ENCODE results near the gene SLC1A7. TPM values are rescaled to one million over a fixed set of nuclear protein-coding genes. Genes with fewer than 3 reads are reported as not detected.
"Not testable (repeated sequence)": the region's sequence is repeated elsewhere in the genome, so short reads cannot be mapped to it uniquely, and the experiment has no call there.

Gene SLC1A7
- total RNA-seq, result 0.21 and 0.29 TPM in 2 replicates
- polyA plus RNA-seq (2012), result 0.20 TPM

DNA sequence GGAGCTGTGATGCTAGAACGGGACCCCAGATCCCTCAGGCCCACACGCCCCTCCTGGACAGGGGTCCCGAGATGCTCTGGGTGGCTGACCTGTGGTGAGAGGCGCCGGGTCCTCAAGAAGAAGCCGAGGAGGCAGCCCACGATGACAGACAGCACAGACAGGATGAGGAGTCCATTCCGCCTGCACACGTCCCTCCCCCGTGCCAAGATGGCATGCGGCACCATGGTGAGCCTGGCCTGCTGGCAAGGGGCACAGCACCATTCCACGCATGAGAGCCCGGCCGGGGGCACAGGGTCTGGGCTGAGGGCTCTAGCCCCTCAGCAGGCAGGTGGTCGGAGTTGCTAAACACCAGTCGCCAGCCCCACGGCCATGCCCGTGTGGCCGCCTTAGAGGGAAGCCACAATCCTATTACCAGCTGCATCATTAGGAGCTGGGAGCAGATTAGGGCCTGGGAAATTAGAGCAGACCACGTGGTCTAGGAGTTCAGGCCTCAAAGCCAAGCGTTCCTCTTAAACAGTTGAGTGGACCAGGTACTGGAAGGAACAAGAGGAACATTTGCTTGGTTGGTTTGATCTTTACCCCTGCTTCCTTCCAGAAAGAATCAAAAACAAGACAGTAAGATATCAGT lies at the start of gene SLC1A7:
SLC1A7 (minus strand) TSS at position 413 of the 628 bp plus-strand sequence; CDS start at position 224, 189 bp downstream.
- no peak for DNase-seq (ENCODE audit: low read depth)

DNA sequence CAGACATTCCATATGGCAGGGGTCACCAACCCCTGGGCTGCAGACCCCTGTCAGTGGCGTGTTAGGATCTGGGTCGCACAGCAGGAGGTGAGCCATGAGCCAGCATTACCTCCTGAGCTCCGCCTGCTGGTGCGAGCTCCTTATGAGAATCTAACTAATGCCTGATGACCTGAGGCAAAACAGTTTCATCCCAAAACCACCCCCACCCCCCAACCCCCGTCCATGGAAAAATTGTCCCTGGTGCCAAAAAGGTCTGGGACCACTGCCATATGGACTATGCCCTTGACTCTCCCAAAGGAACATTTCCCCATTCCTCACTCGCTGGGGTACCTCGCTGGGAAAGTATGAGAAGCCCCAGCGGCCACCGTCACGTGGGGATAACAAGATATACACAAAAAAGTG lies 47.8 kb upstream of the SLC1A7 start:
- no peak for DNase-seq (ENCODE audit: low read depth)

DNA sequence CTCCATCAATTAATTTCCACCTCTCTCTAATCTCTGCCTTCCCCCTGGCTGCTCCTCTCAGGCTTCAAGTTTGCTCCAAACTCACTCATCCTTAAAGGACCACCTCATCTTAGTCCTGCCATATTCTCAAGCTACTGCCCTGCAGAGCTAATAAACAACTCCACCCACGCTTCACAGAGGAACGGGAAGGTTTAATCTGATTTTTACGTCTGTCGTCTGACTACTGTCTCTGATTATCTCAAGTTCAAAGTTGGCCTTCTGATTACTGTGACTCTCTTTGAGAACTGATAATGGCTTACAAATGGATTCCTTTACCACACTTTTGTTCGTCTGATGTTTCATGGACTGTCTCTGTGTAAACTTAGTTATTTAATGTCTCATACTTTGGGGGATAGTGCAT lies 46.6 kb upstream of the SLC1A7 start:
- DNase-seq (ENCODE audit: low read depth), result no peak

DNA sequence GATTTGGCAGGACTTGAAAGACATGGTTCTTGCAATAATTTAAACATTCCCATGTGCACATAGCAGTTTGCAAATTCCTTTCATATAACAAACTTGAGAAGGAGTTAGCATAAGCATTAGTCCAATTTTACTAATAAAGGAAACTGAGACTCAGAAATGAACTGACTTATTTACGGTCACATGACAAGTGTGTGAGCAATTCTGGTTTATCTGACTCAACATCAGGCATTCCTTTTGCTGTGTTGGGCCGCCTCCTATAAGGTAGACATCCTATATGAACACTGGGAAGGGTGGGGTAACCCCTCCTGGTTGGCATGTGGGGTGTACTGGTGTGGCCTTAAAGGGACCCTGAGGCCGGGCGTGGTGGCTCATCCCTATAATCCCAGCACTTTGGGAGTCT lies 45.7 kb upstream of the SLC1A7 start:
- no peak for DNase-seq (ENCODE audit: low read depth)

DNA sequence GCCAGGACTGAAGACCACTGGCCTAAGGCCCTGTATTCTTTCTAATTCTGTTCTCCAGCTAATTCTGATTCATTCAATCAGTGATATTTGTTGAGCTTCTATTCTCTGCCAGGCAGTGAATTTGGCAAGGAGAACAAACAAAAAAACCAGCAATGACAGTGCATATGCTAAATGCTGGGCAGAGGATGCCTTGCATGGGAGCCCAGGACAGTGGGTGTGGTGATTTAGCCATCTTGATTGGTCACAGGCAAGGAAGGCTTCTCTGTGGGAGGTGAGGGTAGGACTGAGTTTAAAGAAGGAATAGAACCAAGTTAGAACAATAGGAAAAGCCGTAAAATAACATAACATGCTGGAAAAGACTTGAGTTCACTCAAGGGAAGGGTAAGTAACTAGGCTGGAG lies 45.0 kb upstream of the SLC1A7 start:
- DNase-seq (ENCODE audit: low read depth), result no peak

- no peak for DNase-seq (ENCODE audit: low read depth)
These were observed 44.1 kb upstream of the SLC1A7 start for GRCh38 chr1:53186533-53186932.

DNA sequence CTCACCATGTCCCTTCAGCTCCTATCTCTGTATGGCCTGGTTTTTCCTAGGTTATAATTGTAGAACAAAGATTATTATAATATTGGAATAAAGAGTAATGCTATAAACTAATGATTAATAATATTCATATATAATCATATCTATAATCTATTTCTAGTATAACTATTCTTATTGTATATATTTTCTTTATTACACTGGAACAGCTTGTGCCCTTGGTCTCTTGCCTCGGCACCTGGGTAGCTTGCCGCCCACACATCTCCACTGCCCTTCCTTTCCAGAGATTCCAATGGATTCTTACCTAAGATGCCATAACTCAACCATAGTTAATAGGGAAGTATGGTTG lies 43.5 kb upstream of the SLC1A7 start:
- not testable (repeated sequence) for DNase-seq (ENCODE audit: low read depth)

DNA sequence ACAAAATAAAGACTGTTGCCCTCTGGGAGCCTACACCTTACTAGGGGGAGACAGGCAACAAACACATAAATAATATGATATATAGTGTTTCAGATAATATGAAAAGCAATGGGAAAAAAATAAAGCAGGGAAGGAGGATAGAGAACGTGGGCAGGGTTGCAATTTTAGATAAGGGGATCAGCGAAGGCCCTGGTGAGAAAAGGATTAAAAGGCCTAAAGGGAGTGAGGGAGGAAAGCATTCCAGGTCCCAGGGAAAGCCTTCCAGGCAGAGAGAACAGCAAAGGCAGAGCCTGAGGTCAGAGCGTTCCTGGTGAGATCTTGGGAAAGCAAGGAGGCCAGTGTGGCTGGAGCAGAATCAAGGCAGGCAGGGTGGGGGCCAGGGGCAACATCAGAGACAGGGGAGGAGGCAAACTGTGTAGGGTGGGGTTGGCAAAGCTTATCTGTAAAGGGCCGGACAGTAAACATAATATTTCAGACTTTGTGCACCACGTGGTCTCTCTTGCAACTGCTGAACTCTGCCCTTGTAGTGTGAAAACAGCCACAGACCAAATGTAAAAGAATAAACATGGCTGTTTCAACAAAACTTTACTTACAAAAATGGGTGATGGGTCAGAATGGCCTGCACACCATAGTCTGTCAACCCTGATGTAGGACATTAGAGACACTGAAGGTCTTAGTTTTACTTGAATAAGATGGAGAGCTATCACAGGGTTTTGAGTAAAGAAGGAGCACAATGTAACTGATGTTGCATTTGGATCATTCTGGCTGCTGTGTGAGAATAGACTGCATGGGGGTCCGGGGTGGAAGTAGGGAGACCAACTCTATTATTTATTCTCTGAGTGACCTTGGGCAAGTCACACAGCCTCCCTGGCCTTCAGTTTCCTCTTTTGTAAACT lies 40.9 kb upstream of the SLC1A7 start:
- no peak for DNase-seq (ENCODE audit: low read depth)

DNA sequence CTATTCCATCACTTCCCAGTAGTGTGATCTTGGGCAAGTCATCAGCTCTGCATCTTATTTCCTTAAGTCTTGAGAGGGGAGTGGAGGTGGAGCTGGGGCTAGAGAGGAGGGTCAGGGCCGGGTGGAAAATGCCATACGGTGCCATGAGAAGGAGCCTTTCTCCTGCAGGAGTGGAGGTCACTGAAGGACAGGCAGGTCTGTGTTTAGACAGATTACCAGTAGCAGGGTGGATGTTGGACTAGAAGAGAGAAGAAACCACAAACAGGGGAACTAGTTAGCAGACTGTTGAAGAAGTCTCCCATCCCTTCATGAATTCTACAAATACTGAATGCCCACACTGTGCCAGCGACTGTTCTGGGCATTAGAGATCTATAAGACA lies 40.3 kb upstream of the SLC1A7 start:
- no peak for DNase-seq (ENCODE audit: low read depth)

GRCh38 chr1:53182111-53182593 lies 39.7 kb upstream of the SLC1A7 start:
- peak; percentile 69 for DNase-seq (ENCODE audit: low read depth)

DNA sequence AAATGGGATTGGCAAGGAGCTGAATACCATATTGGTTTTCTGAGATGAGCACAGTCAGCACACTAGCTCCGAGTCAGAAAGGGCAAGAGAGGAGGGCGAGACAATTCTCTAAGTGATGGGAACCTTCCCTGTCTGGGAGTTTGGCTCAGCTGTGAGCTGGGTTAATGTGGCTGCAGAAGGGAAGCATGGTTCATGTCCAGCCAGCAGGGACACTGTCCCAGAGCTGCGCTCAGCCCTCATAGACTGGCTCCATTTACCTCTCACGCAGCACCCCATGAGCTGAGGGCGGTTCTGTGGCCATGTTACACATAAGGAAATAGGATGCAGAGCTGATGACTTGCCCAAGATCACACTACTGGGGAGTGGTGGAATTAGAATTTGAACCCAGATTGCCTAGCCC lies 38.5 kb upstream of the SLC1A7 start:
- DNase-seq (ENCODE audit: low read depth), result no peak

DNA sequence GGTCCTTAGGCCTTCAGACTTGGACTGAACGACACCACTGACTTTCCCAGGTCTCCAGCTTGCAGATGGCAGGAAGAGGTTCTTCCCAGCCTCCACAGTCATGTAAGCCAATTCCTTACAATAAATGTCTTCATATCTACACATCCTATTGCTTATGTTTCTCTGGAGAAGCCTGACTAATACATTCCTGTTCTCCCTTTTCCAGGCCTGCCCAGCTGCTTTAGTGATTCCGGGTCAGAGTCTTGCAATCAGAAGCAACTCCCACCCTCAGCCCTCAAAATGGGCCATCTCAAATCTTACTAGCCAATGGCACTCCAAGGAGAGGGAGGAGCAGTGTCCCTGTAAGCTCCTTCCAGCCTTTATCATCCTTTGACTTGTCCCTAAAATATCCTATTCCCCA lies 37.8 kb upstream of the SLC1A7 start:
- DNase-seq (ENCODE audit: low read depth), result no peak

DNA sequence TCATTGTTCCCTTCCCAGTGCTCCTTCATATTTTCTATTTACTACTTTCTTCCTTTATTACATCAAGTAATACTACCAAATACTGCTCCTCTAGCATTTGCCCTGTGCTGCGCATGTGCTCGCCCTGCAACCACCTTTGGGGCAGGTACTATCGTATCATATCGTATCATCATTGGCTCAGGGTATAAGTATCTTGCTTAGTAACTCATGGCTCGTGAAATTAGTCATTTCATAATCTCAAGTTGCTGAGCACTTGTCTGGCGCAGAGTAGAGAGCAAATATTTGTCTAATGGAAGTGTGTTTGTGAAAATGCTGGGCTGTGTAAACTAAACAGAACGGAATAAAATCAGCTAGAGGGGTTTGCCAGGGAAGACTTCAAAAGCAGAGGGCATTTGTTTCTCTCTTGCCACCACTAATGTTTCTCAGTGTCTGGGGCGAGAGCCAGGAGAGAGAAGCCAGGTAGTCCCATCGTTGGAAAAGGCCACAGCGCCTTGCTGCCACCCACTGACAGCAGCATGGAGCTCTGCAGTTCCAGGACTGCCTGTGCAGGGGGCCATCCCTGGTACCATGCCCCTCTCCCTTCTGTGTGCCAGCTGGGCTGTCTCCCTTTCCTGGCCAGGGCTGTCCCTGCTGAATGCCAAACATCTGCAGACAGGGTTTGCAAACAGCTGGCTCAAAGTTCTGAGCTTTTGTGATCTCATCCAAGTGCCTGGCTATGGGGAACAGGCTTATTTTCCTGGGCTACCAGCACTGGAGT lies 34.2 kb upstream of the SLC1A7 start:
- peak; percentile 32 for DNase-seq (ENCODE audit: low read depth)

GRCh38 chr1:53174971-53175913 lies 32.8 kb upstream of the SLC1A7 start:
- no peak for DNase-seq (ENCODE audit: low read depth)

GRCh38 chr1:53172426-53173128 lies 30.1 kb upstream of the SLC1A7 start:
- DNase-seq (ENCODE audit: low read depth), result peak; percentile 74

DNA sequence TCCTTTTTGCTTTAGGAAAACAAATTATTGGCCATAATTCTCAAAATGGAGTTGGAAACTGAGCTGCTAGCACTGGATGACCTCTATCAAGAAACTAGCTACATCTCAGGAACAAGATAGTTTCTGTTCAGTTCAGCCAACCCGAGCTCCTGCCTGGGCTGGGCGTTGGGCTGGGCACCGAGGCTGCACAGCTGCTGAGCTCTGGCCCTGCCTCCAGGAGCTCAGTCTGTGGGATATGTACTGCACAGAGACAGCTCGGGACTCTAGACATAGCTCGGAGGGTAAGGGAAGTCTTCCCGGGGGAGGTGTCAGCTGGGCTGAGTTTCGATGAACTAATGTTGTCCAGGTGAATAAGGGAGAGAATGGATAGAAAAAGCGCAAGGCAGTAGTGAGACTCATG lies 24.5 kb upstream of the SLC1A7 start:
- DNase-seq (ENCODE audit: low read depth), result peak; percentile 54

DNA sequence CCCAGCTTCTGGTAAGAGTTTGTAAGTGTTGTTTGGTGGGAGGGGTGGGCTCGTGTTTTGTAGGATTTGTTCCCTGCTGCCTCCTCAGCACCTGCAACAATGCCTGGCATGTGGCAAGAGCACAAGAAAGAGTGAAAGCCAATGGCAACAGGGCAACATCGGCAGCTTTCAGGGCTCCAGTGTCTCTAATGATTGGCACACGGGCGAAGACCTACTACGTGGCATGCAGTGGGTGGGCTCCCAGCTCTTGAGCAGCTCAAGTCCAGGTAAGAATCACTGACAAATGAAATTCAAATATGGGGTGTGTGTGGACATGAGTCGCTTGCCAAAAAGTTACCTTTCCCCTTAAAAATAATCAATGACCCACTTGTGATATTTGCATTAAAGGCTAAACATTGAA lies 23.9 kb upstream of the SLC1A7 start:
- no peak for DNase-seq (ENCODE audit: low read depth)

- DNase-seq (ENCODE audit: low read depth), result no peak
These were observed 23.0 kb upstream of the SLC1A7 start for GRCh38 chr1:53165408-53165961.

- DNase-seq (ENCODE audit: low read depth), result no peak
These were observed 20.9 kb upstream of the SLC1A7 start for GRCh38 chr1:53163291-53163768.

- no peak for DNase-seq (ENCODE audit: low read depth)
These were observed 20.2 kb upstream of the SLC1A7 start for GRCh38 chr1:53162621-53163020.
